Prostate gland (tissue), 2 donors: ENCODE data around the gene ZNF579. TPM values are rescaled to one million over a fixed set of nuclear protein-coding genes. Genes with fewer than 3 reads are reported as not detected.
A peak's percentile ranks its signal among the peaks of the same experiment; 100 is the strongest.
"Not testable (repeated sequence)": the region's sequence is repeated elsewhere in the genome, so short reads cannot be mapped to it uniquely, and the experiment has no call there.

Experiments
- DNase-seq: peaks from one replicate; pipeline ENCODE4 v3.0.0-alpha.2; 2019; ENCODE audit warnings: low spot score
- H3K27ac ChIP-seq, 2 donors: fragments of 200-600 bp; sonication (generic); 2 replicates each; pipeline ENCODE4 v1.5.1; 2017 to 2019
- H3K27me3 ChIP-seq: fragments of 200-600 bp; sonication (generic); replicated peaks from 2 replicates; pipeline ENCODE4 v1.5.1; 2019; ENCODE audit not compliant: insufficient read depth
- H3K36me3 ChIP-seq, 2 donors: fragments of 200-600 bp; sonication (generic); 1 replicate in 1 of 2; 2 replicates in 1 of 2; pipeline versions ENCODE4 v1.5.1 to v1.8.1; 2017 to 2019
- H3K4me1 ChIP-seq: fragments of 200-600 bp; sonication (generic); replicated peaks from 2 replicates; pipeline ENCODE4 v1.5.1; 2019
- H3K4me3 ChIP-seq, 2 donors: fragments of 200-600 bp; sonication (generic); 2 replicates each; pipeline ENCODE4 v1.5.1; 2017 to 2019
- H3K9me3 ChIP-seq: fragments of 200-600 bp; sonication (generic); 2 replicates; pipeline ENCODE4 v1.5.1; 2017
- CTCF ChIP-seq, 4 experiments: fragments of 200-600 bp in 2 of 4; fragments of 450-650 bp in 2 of 4; sonication (generic) in 2 of 4; IDR thresholded peaks; 1 replicate in 3 of 4; 2 replicates in 1 of 4; pipeline ENCODE4 v1.5.1; 2016 to 2019; ENCODE audit warnings: antibody characterized with exemption in 4 of 4, mild to moderate bottlenecking in 2 of 4, moderate library complexity in 2 of 4
- POLR2A ChIP-seq: fragments of 450-650 bp; IDR thresholded peaks from one replicate; pipeline ENCODE4 v1.6.1; 2016; ENCODE audit warnings: antibody characterized with exemption, mild to moderate bottlenecking
- POLR2AphosphoS5 ChIP-seq: sonication (generic); formaldehyde crosslinking; IDR thresholded peaks from one replicate; pipeline ENCODE4 v1.6.1; 2017; ENCODE audit warnings: antibody characterized with exemption
- WGBS: methylation state at CpG from one replicate; pipeline ENCODE4 v1.1.5; 2018; 5-methylcytosine and 5-hydroxymethylcytosine counted together
- intact Hi-C: fragments of 100-400 bp; cut with DNase I; formaldehyde crosslinking; loops from one replicate; pipeline ENCODE4 v1.14.2; 2022
- total RNA-seq, 2 donors: library from RNA; depleted of rRNA; stranded (reverse); fragments of >200 nt; gene quantifications; one replicate each; pipeline ENCODE4 v1.1.0, GENCODE V29; 2016

Gene ZNF579
- total RNA-seq, 2 donors from 2014 or later = 8.7 to 10.8 TPM

DNA sequence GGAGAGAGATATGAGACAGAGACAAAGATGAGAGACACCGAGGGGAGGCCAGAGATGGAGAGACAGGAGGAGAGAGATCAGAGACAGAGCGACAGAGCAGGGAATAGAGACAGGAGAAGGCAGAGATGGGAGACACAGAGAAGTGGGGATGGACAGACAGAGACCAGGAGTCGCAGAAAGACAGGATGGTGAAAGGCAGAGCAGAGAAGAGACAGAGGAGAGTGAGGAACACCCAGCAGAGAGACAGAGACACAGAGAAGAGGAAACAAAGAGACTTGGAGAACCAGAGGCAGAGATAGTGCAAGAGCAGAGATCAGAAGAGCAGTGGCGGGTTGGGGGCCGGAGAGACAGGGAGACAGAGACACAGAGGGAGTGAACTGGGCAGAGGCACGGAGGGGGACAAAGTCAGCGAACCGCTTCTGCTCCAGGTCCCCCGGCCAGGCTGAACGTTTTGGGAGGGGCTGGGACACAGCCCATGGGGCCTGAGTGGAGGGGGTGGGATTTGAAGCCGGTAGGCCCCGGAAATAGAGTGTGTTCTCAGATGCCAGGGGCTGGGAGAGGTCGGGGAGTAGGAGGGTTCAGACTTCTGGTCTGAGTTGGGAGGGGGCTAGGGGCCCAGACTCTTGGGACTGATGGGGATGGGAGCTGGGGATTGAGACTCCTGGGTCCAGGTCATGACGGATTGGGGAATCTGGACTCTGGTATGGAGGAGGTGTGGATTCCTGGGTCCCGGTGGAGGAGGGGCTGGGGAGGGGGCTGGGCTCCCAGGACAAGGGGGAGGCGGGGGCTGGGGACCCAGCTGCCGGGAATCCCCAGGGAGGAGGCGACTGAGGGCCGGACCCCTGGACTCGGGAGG is 654 bp downstream of the ZNF579 start:
- no peaks in the 10 kb centered on the region for H3K9me3 ChIP-seq
- peaks cover 14% of the 10 kb centered on the region for H3K4me1 ChIP-seq
- intact Hi-C loops = loop anchor here (5.0 kb wide), 1 partner anchor 63 kb away; no protein-coding TSS in a partner anchor
- no peak for DNase-seq
- peak overlapping the region; percentile 88 to 94 for H3K27ac ChIP-seq
- no peak for TF ChIP-seq POLR2AphosphoS5
- TF ChIP-seq CTCF (IDR thresholded peaks at IDR 0.05) = no peak
- no peak for TF ChIP-seq POLR2A
- H3K27me3 ChIP-seq = no peaks in the 10 kb centered on the region
- peak overlapping the region; percentile 86 to 97 for H3K4me3 ChIP-seq
- WGBS = 8% methylated on average over 20 of the region's 20 CpGs
- H3K36me3 ChIP-seq = peaks cover 0 to 7% of the 10 kb centered on the region in 2 donors

GRCh38 chr19:55578761-55579747 is 1.6 kb downstream of the ZNF579 start:
- 92% methylated on average over 74 of the region's 90 CpGs for WGBS
- DNase-seq = no peak
- Histone ChIP-seq H3K27me3 (no peaks in the 10 kb centered on the region), H3K9me3 (no peaks in the 10 kb centered on the region), H3K36me3 (peaks cover 0 to 7% of the 10 kb centered on the region in 2 donors), H3K4me3 (peak overlapping the region in 1 of 2 donors; percentile 86), H3K4me1 (peaks cover 14% of the 10 kb centered on the region), H3K27ac (no peak overlapping the region)
- TF ChIP-seq POLR2AphosphoS5 = no peak
- no peak for TF ChIP-seq CTCF (IDR thresholded peaks at IDR 0.05)
- TF ChIP-seq POLR2A = no peak
- intact Hi-C loops = no loop called here

DNA sequence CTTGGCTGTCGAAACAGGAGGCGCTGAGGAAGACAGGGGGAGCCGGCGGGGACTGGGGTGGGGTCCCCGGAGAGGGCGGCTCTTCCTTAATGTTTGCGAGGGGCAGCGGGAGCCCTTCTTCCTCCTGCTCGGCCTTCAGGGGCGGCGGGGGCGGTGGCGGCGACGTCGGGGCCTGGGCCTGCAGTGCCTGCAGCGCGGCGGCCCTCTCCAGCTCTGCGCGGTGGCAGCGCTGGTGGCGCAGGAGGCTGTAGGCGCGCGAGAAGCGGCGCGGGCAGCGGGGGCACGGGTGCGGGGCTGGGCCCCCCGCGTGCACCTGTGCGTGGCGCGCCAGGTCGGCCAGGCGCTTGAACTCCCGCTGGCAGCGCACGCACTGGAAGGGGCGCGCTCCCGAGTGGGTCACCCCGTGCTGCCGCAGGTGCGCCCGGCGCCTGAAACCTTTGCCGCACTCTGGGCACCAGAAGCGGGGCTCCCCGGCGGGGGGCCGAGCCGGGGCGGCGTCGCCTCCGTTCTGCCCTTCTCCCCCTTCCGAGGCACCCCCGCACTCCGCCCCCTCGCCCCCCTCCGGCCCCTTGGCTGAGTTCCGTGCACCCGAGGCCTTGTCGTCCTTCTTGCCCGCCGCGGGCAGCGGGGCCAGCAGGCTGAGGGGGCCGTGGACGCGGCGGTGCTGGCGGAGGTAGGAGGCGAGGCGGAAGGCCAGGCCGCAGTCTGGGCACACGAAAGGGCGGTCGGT is 2.5 kb downstream of the ZNF579 start:
- H3K4me3 ChIP-seq = no peak overlapping the region
- no peak for TF ChIP-seq POLR2AphosphoS5
- TF ChIP-seq CTCF (IDR thresholded peaks at IDR 0.05) = no peak
- TF ChIP-seq POLR2A = no peak
- intact Hi-C loops = no loop called here
- 93% methylated on average over 83 of the region's 83 CpGs for WGBS
- H3K27me3 ChIP-seq = no peaks in the 10 kb centered on the region
- H3K4me1 ChIP-seq = peaks cover 14% of the 10 kb centered on the region
- no peak overlapping the region for H3K27ac ChIP-seq
- H3K36me3 ChIP-seq = peaks cover 0 to 7% of the 10 kb centered on the region in 2 donors
- no peak for DNase-seq
- no peaks in the 10 kb centered on the region for H3K9me3 ChIP-seq

DNA sequence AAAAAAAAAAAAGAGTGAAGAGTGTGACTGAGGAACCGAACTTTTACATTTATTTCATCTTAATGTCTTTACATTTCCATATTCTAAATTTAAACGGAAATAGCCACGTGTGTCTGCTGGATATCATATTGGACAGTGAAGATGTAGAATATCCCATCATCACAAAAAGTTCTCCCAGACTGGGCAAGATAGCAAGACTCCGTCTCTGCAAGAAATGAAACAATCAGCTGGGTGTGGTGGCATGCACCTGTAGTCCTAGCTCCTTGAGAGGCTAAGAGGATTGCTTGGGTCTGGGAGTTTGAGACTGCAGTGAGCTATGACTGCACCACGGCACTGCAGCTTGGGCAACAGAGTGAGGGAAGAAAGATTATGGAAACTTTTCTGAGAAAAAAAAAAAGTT is 3.9 kb downstream of the ZNF579 start:
- H3K27me3 ChIP-seq = no peaks in the 10 kb centered on the region
- H3K27ac ChIP-seq = no peak overlapping the region
- no peaks in the 10 kb centered on the region for H3K9me3 ChIP-seq
- peaks cover 0 to 7% of the 10 kb centered on the region in 2 donors for H3K36me3 ChIP-seq
- peaks cover 13% of the 10 kb centered on the region for H3K4me1 ChIP-seq
- no peak for DNase-seq
- no peak overlapping the region for H3K4me3 ChIP-seq
- WGBS = 94% methylated on average over 5 of the region's 5 CpGs
- TF ChIP-seq CTCF (IDR thresholded peaks at IDR 0.05) = no peak
- no peak for TF ChIP-seq POLR2AphosphoS5
- no peak for TF ChIP-seq POLR2A
- intact Hi-C loops = no loop called here

GRCh38 chr19:55573929-55574328 is 6.7 kb downstream of the ZNF579 start:
- H3K4me3 ChIP-seq, DNase-seq, H3K4me1 ChIP-seq, H3K27me3 ChIP-seq, H3K36me3 ChIP-seq, H3K27ac ChIP-seq, H3K9me3 ChIP-seq, intact Hi-C loops: not testable (repeated sequence)
- 93% methylated on average over 6 of the region's 6 CpGs for WGBS

- H3K27ac ChIP-seq, H3K27me3 ChIP-seq, H3K4me3 ChIP-seq, intact Hi-C loops, H3K9me3 ChIP-seq, H3K4me1 ChIP-seq, H3K36me3 ChIP-seq, DNase-seq: not testable (repeated sequence)
- WGBS = 82% methylated on average over 5 of the region's 5 CpGs
These were observed 11.2 kb downstream of the ZNF579 start for GRCh38 chr19:55569477-55569876.
